IPS-15b (cell line): ENCODE data around the gene C12orf56.

Experiments used
- H3K27me3 ChIP-seq: one replicate; pipeline ENCODE4 v1.6.1; 2013; ENCODE audit warnings: low read length; ENCODE audit not compliant: control insufficient read depth, insufficient read depth
- H3K36me3 ChIP-seq: one replicate; pipeline ENCODE4 v1.6.1; 2013; ENCODE audit warnings: low read length; ENCODE audit not compliant: control insufficient read depth, insufficient read depth
- H3K4me1 ChIP-seq: one replicate; pipeline ENCODE4 v1.6.1; 2013; ENCODE audit warnings: mild to moderate bottlenecking, low read length; ENCODE audit not compliant: control insufficient read depth, insufficient read depth
- H3K4me3 ChIP-seq: one replicate; pipeline ENCODE4 v1.5.1; 2013; ENCODE audit warnings: low read depth, low read length
- H3K9ac ChIP-seq: one replicate; pipeline ENCODE4 v1.6.1; 2013; ENCODE audit warnings: low read depth, mild to moderate bottlenecking, low read length
- H3K9me3 ChIP-seq: one replicate; pipeline ENCODE4 v1.6.1; 2013; ENCODE audit warnings: mild to moderate bottlenecking, low read length; ENCODE audit not compliant: control insufficient read depth, insufficient read depth

Gene C12orf56, protein sequence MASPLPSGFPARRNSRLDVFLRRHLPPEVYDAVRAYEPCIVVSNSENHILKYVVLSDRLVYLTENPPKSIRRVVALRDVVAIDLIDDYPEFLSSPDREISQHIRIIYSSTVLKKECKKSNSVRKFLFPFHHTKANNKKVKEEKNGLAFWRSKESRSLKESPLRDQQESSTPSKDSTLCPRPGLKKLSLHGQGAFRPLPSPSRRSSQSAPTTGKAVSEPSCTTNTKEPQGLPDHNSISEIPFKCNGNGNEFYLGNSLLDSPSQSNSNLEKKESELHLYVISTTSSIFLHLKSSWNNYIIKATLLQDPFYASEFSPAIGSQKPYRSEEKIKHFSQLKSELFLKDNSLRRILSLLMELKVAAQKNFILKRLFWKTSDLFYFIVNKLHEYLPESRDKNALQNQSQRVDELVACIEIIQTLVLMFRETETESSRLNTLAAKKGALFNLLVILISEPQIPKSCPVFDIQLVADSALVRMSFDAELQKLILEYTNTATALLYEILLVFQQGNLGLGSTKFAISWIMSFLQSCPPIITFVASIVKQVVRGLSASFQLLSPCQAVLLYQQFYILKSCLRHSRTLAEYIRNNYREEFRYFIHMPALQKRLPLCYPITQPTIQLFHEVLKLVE

DNA sequence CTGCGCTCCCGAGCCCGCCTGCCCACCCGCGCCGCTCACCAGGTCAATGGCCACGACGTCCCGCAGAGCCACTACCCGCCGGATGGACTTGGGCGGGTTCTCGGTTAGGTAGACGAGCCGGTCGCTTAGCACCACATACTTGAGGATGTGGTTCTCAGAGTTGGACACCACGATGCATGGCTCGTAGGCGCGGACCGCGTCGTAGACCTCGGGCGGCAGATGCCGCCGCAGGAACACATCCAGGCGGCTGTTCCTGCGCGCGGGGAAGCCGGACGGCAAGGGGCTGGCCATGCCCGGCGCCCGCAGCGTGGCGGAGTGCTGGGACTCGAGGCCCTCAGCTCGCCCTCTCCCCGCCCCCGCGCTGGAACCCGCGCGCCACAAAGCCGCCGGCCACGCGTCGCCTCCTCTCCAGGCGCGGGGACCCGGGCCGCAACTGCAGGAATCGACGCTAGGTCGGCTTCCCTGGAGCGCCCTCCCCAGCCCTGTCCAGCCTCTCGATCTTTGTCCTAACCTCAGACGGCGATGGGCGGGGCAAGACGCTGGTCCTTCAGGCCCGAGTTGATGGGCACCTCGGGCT, at the start of gene C12orf56:
Gene C12orf56, minus strand, starts transcription at position 484 of the 577 bp plus-strand sequence. Its CDS starts 193 bp downstream, at position 291.
- H3K9me3 ChIP-seq: no peaks in the 10 kb centered on the region
- H3K27me3 ChIP-seq: peaks cover 8% of the 10 kb centered on the region
- H3K9ac ChIP-seq: peak within 1 kb of the TSS; percentile 5
- H3K4me1 ChIP-seq: no peaks in the 10 kb centered on the region
- H3K4me3 ChIP-seq: peak within 1 kb of the TSS; percentile 60
- H3K36me3 ChIP-seq: no peaks in the 10 kb centered on the region

- Histone ChIP-seq H3K4me3 (no peak overlapping the region), H3K9ac (no peak overlapping the region), H3K27me3 (no peaks in the 10 kb centered on the region), H3K4me1 (no peaks in the 10 kb centered on the region), H3K36me3 (peaks cover 23% of the 10 kb centered on the region), H3K9me3 (no peaks in the 10 kb centered on the region)
Observed at GRCh38 chr12:64440100-64440499, 49.5 kb upstream of the C12orf56 start.

DNA sequence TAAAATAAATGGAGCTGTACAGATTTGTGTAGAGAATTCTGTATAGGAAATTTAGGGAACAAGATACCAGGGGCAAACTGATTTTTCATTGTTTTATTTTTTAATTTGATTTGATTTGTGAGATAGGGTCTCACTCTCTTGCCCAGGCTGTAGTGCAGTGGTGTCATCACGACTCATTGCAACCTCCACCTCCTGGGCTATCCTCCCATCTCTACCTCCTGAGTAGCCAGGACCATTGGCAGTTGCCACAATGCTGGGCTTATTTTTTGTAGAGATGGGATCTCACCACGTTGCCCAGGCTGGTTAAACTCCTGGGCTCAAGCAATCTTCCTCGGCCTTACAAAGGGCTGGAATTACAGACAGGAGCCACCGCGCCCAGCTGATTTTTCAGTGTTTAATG, 43.4 kb upstream of the C12orf56 start:
- Histone ChIP-seq H3K9me3 (no peaks in the 10 kb centered on the region), H3K27me3 (no peaks in the 10 kb centered on the region), H3K36me3 (peaks cover 49% of the 10 kb centered on the region), H3K4me3 (no peak overlapping the region), H3K9ac (no peak overlapping the region), H3K4me1 (no peaks in the 10 kb centered on the region)

- H3K9me3 ChIP-seq: no peaks in the 10 kb centered on the region
- H3K4me1 ChIP-seq: no peaks in the 10 kb centered on the region
- no peaks in the 10 kb centered on the region for H3K27me3 ChIP-seq
- no peak overlapping the region for H3K4me3 ChIP-seq
- no peak overlapping the region for H3K9ac ChIP-seq
- peaks cover 43% of the 10 kb centered on the region for H3K36me3 ChIP-seq
Observed at GRCh38 chr12:64431791-64432190, 41.2 kb upstream of the C12orf56 start.

- no peak overlapping the region for H3K9ac ChIP-seq
Observed at GRCh38 chr12:64430886-64431285, 40.3 kb upstream of the C12orf56 start.

DNA sequence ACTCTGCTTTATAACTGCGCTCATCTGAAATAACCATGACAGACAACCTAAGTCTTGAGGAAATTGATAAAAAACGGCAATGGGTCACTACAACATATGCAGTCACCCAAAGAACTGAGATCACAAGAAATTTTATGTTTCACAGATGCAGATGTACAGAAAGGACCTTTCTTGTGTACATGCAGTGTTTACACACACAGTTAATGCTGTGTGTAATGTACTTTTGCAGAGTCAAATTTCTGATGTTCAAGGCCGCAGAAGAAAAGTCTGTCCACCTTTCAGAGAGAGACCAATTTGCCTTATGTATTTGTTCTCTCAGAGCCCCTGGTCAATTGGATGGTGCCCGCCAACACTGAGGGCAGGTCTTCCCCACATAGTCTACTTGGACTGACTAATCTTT, 38.4 kb upstream of the C12orf56 start:
- Histone ChIP-seq H3K9ac (no peak overlapping the region), H3K9me3 (no peaks in the 10 kb centered on the region), H3K4me1 (no peaks in the 10 kb centered on the region), H3K4me3 (no peak overlapping the region), H3K36me3 (peaks cover 46% of the 10 kb centered on the region), H3K27me3 (no peaks in the 10 kb centered on the region)

More at GRCh38 chr12:64430886-64431285, 40.3 kb upstream of the C12orf56 start:
- Histone ChIP-seq H3K27me3 (no peaks in the 10 kb centered on the region), H3K36me3 (peaks cover 44% of the 10 kb centered on the region), H3K4me1 (no peaks in the 10 kb centered on the region), H3K9me3 (no peaks in the 10 kb centered on the region), H3K4me3 (no peak overlapping the region)

DNA sequence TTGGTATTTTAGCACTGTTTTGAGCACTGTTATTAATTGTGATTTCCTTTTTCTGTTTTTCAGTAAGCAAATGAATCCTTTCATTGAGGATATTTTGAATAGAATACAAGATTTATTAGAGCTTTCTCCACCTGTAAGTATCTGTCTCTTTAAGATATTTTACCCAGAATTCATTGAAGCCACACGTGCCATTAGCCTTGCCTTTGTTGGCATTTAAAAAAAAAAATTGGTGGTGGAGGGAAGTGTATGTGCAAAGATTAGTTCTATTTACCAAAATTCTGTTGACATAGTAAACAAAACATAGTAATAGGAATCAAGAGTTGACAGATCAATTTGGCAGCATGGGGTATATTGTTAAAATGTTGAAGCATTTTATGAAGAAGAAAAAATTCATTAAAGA, 37.4 kb upstream of the C12orf56 start:
- Histone ChIP-seq H3K9me3 (no peaks in the 10 kb centered on the region), H3K27me3 (no peaks in the 10 kb centered on the region), H3K36me3 (peaks cover 52% of the 10 kb centered on the region), H3K4me1 (no peaks in the 10 kb centered on the region), H3K4me3 (no peak overlapping the region), H3K9ac (no peak overlapping the region)

GRCh38 chr12:64419696-64420095, 29.1 kb upstream of the C12orf56 start:
- no peaks in the 10 kb centered on the region for H3K4me1 ChIP-seq
- no peaks in the 10 kb centered on the region for H3K27me3 ChIP-seq
- no peak overlapping the region for H3K9ac ChIP-seq
- H3K9me3 ChIP-seq: no peaks in the 10 kb centered on the region
- no peak overlapping the region for H3K4me3 ChIP-seq
- peaks cover 37% of the 10 kb centered on the region for H3K36me3 ChIP-seq

- peaks cover 38% of the 10 kb centered on the region for H3K36me3 ChIP-seq
- no peaks in the 10 kb centered on the region for H3K4me1 ChIP-seq
- no peak overlapping the region for H3K4me3 ChIP-seq
- no peaks in the 10 kb centered on the region for H3K27me3 ChIP-seq
- H3K9me3 ChIP-seq: no peaks in the 10 kb centered on the region
- no peak overlapping the region for H3K9ac ChIP-seq
Observed at GRCh38 chr12:64418209-64418608, 27.7 kb upstream of the C12orf56 start.

DNA sequence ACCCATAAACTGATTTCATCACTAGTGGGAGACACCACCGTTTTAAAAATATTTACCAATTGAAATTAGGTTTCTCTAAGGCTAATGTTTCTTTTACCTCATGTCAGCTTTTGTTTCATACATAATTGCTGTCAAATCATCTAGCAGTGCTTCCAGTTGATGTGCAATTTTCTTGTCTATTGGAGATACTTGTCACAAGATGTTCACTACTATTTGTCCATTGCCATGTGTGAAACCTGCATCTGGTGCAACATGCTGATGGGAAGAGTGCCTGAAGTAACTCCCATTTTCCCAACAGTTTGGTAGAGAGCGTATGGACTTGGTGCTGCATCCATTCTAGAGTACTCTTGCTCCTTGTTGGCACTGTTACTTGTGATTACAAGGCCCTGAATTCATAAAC, 23.3 kb upstream of the C12orf56 start:
- Histone ChIP-seq H3K27me3 (no peaks in the 10 kb centered on the region), H3K4me1 (peaks cover 1% of the 10 kb centered on the region), H3K36me3 (peaks cover 34% of the 10 kb centered on the region)

DNA sequence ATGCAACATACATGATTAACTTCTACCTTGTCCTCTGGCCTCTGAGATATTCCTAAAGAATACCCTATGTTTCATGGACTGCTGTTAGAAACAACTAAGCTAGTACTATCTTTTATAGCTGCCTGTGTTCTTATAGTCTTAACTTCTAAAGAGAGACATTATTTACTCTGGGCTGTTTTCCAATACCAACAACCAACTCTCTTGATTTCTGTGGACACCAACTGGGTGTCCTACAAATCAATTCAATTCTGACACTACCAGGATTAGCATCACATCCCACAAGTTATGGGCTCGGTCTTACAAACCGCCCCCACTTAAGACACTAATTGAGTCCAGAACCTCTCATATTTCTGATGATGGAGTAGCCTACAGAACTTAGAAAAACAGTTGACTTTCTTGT, 21.9 kb upstream of the C12orf56 start:
- H3K27me3 ChIP-seq: no peaks in the 10 kb centered on the region
- no peak overlapping the region for H3K4me3 ChIP-seq
- H3K4me1 ChIP-seq: peaks cover 8% of the 10 kb centered on the region
- H3K9me3 ChIP-seq: no peaks in the 10 kb centered on the region
- peaks cover 30% of the 10 kb centered on the region for H3K36me3 ChIP-seq
- H3K9ac ChIP-seq: no peak overlapping the region

More for the DNA sequence above, 23.3 kb upstream of the C12orf56 start:
- H3K4me3 ChIP-seq: no peak overlapping the region
- H3K9ac ChIP-seq: no peak overlapping the region
- H3K9me3 ChIP-seq: no peaks in the 10 kb centered on the region

GRCh38 chr12:64411427-64411826, 20.9 kb upstream of the C12orf56 start:
- Histone ChIP-seq H3K36me3 (peaks cover 22% of the 10 kb centered on the region), H3K27me3 (no peaks in the 10 kb centered on the region), H3K4me1 (peaks cover 8% of the 10 kb centered on the region), H3K4me3 (no peak overlapping the region), H3K9me3 (no peaks in the 10 kb centered on the region), H3K9ac (no peak overlapping the region)
